Stomach (tissue), 9 donors: Measurements from ENCODE around the gene SMPD2. TPM values are rescaled to one million over a fixed set of nuclear protein-coding genes. Genes with fewer than 3 reads are reported as not detected.

Source experiments
- DNase-seq, 2 donors: peaks; one replicate each; pipeline versions ENCODE4 v3.0.0 to v3.0.0-alpha.2; 2013 to 2019
- H3K27ac ChIP-seq, 5 donors: fragments of 200-600 bp in 4 of 5; sonication (generic) in 4 of 5; one replicate each; pipeline ENCODE4 v1.5.1; 2013 to 2019; ENCODE audit warnings: mild to moderate bottlenecking in 1 of 5, moderate library complexity in 1 of 5
- H3K27me3 ChIP-seq, 3 donors: fragments of 200-600 bp; sonication (generic); one replicate each; pipeline ENCODE4 v1.5.1; 2017 to 2019; ENCODE audit warnings: mixed run types in 1 of 3
- H3K36me3 ChIP-seq, 4 donors: fragments of 200-600 bp; sonication (generic); 1 replicate in 3 of 4; 2 replicates in 1 of 4; pipeline ENCODE4 v1.5.1; 2016 to 2019
- H3K4me1 ChIP-seq, 4 donors: fragments of 200-600 bp; sonication (generic); one replicate each; pipeline ENCODE4 v1.5.1; 2016 to 2019
- H3K4me3 ChIP-seq, 4 donors: fragments of 200-600 bp; sonication (generic) in 3 of 4; one replicate each; pipeline ENCODE4 v1.5.1; 2016 to 2019; ENCODE audit warnings: mild to moderate bottlenecking in 1 of 4
- H3K9me3 ChIP-seq, 4 donors: fragments of 200-600 bp; sonication (generic); one replicate each; pipeline ENCODE4 v1.5.1; 2016 to 2019
- CTCF ChIP-seq, 7 experiments: fragments of 450-650 bp in 4 of 7; fragments of 200-600 bp in 3 of 7; sonication (generic) in 3 of 7; IDR thresholded peaks; one replicate each; pipeline ENCODE4 v1.5.1; 2016 to 2019; ENCODE audit warnings: antibody characterized with exemption in 7 of 7, control low read depth in 2 of 7, mild to moderate bottlenecking in 1 of 7
- EP300 ChIP-seq: sonication (generic); formaldehyde crosslinking; IDR thresholded peaks from one replicate; pipeline ENCODE4 v1.6.1; 2017; ENCODE audit warnings: antibody characterized with exemption
- POLR2A ChIP-seq, 4 donors: fragments of 450-650 bp; IDR thresholded peaks; one replicate each; pipeline ENCODE4 v1.6.1; 2016; ENCODE audit warnings: antibody characterized with exemption in 4 of 4, control low read depth in 2 of 4, mild to moderate bottlenecking in 1 of 4, moderate library complexity in 1 of 4
- POLR2AphosphoS5 ChIP-seq, 3 donors: sonication (generic); formaldehyde crosslinking; IDR thresholded peaks; one replicate each; pipeline ENCODE4 v1.6.1; 2016; ENCODE audit warnings: antibody characterized with exemption in 3 of 3
- WGBS, 5 donors: extraction: QIAGEN DNeasy Blood & Tissue Kit in 3 of 5; methylation state at CpG; one replicate each; pipeline versions ENCODE4 v1.1.5 to v1.1.7; 2013 to 2018; 5-methylcytosine and 5-hydroxymethylcytosine counted together
- intact Hi-C: fragments of 100-400 bp; cut with DNase I; formaldehyde crosslinking; loops from one replicate; pipeline ENCODE4 v1.15.1; 2023; ENCODE audit warnings: low total_unique reads
- polyA plus RNA-seq, 3 donors: library from polyadenylated mRNA; stranded (reverse); fragments of 200-250 nt; gene quantifications; one replicate each; pipeline ENCODE4 v1.2.3, GENCODE V29; 2013
- total RNA-seq, 5 donors: library from RNA; depleted of rRNA; stranded (reverse); fragments of >200 nt; gene quantifications; one replicate each; pipeline versions ENCODE4 v1.1.0 to v1.2.3, GENCODE V29; 2014 to 2016
- donor health status: healthy with polysubstance abuse.
- donor health status: Bipolar disorder and iron deficiency.
- donor health status: healthy.

Gene SMPD2
- total and polyA plus RNA-seq, 8 donors: 10.7 to 80.5 (median 17.4) TPM

GRCh38 chr6:109483735-109484057, 43.2 kb downstream of the SMPD2 start:
- H3K4me3 ChIP-seq: peak overlapping the region; percentile 93 to 99 (median 96)
- H3K9me3 ChIP-seq: no peaks in the 10 kb centered on the region
- WGBS, 5 donors: 1 to 2% (median 1%) methylated on average over 6 of the region's 6 CpGs
- TF ChIP-seq CTCF (IDR thresholded peaks at IDR 0.05): no peak
- no peak for TF ChIP-seq POLR2A (IDR thresholded peaks at IDR 0.05)
- no peak for TF ChIP-seq POLR2AphosphoS5 (IDR thresholded peaks at IDR 0.05)
- TF ChIP-seq EP300: no peak
- no peaks in the 10 kb centered on the region for H3K27me3 ChIP-seq
- peaks cover 8 to 14% (median 11%) of the 10 kb centered on the region in 4 donors for H3K36me3 ChIP-seq
- H3K4me1 ChIP-seq: peaks cover 33 to 50% (median 40%) of the 10 kb centered on the region in 4 donors
- intact Hi-C loops: no loop called here
- peak overlapping the region; percentile 54 to 92 (median 65) for H3K27ac ChIP-seq
- no peak for DNase-seq

DNA sequence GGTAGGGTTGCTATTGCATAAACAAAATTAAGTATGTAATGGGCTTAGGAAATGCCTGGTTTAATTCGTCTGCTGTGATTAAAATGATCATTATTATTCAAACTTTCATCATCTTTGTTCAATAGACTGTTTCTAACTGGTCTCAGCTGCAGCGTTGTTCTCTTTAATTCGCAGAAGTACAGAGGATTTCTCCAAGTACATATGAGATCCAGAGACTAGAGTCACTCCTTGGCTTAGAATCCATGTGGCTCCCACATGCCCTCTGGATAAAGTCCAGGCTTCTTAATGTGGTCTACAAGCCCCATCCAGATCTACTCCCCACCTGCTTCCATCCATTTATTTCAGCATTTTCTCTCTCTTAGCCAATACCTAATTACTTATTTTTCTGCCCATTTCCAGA, 43.6 kb downstream of the SMPD2 start:
- WGBS, 5 donors: 37 to 59% (median 48%) methylated on average over 3 of the region's 3 CpGs
- no peak for TF ChIP-seq POLR2AphosphoS5 (IDR thresholded peaks at IDR 0.05)
- TF ChIP-seq EP300: no peak
- no peak for TF ChIP-seq POLR2A (IDR thresholded peaks at IDR 0.05)
- no peak for TF ChIP-seq CTCF (IDR thresholded peaks at IDR 0.05)
- Histone ChIP-seq H3K4me3 (peak overlapping the region in 3 of 4 donors; percentile 93 to 99 (median 95)), H3K9me3 (no peaks in the 10 kb centered on the region), H3K36me3 (peaks cover 8 to 14% (median 11%) of the 10 kb centered on the region in 4 donors), H3K27me3 (no peaks in the 10 kb centered on the region), H3K27ac (peak overlapping the region in 4 of 5 donors; percentile 52 to 92 (median 72)), H3K4me1 (peaks cover 29 to 46% (median 37%) of the 10 kb centered on the region in 4 donors)
- DNase-seq: peak in 1 of 2 donors; percentile 47
- intact Hi-C loops: no loop called here

- 70 to 86% (median 77%) methylated on average over 3 of the region's 3 CpGs for WGBS, 5 donors
- no peaks in the 10 kb centered on the region for H3K27me3 ChIP-seq
- no peak for DNase-seq
- peaks cover 19 to 33% (median 25%) of the 10 kb centered on the region in 4 donors for H3K4me1 ChIP-seq
- no peak overlapping the region for H3K27ac ChIP-seq
- TF ChIP-seq POLR2A (IDR thresholded peaks at IDR 0.05) (no peak), EP300 (no peak), POLR2AphosphoS5 (IDR thresholded peaks at IDR 0.05) (no peak), CTCF (IDR thresholded peaks at IDR 0.05) (no peak)
- H3K4me3 ChIP-seq: no peak overlapping the region
- intact Hi-C loops: no loop called here
- H3K36me3 ChIP-seq: peaks cover 6 to 13% (median 10%) of the 10 kb centered on the region in 4 donors
- H3K9me3 ChIP-seq: no peaks in the 10 kb centered on the region
Measured at GRCh38 chr6:109485266-109485935, 44.9 kb downstream of the SMPD2 start.

DNA sequence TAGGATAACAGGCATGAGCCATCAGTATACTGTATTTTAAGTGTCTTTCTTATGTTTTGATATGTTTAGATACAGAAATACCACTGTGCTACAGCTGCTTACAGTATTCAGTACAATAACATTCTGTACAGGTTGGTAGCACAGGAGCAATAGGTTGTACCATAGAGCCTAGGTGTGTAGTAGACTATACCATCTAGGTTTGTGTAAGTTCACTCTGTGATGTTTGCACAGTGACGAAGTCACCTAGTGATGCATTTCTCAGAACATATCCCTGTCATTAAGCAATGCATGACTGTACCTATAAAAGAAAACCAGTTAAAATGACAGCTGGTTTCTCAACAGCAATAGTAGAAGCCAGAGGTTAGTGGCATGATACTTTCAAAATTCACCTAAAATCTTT, 45.5 kb downstream of the SMPD2 start:
- peak in 1 of 2 donors; percentile 36 for DNase-seq
- TF ChIP-seq POLR2A (IDR thresholded peaks at IDR 0.05): no peak
- peak in 1 of 3 donors; percentile 12 for TF ChIP-seq POLR2AphosphoS5 (IDR thresholded peaks at IDR 0.05)
- Histone ChIP-seq H3K4me3 (no peak overlapping the region), H3K27ac (no peak overlapping the region), H3K9me3 (no peaks in the 10 kb centered on the region), H3K27me3 (no peaks in the 10 kb centered on the region), H3K36me3 (peaks cover 0 to 7% (median 5%) of the 10 kb centered on the region in 4 donors), H3K4me1 (peaks cover 12 to 27% (median 18%) of the 10 kb centered on the region in 4 donors)
- 52 to 67% (median 63%) methylated on average over 1 of the region's 1 CpG for WGBS, 5 donors
- intact Hi-C loops: no loop called here

GRCh38 chr6:109488001-109488400, 47.5 kb downstream of the SMPD2 start:
- H3K4me3 ChIP-seq: no peak overlapping the region
- TF ChIP-seq POLR2AphosphoS5 (IDR thresholded peaks at IDR 0.05) (no peak), POLR2A (IDR thresholded peaks at IDR 0.05) (no peak), CTCF (IDR thresholded peaks at IDR 0.05) (no peak), EP300 (no peak)
- no peak for DNase-seq
- H3K27ac ChIP-seq: no peak overlapping the region
- H3K9me3 ChIP-seq: no peaks in the 10 kb centered on the region
- peaks cover 0 to 13% (median 5%) of the 10 kb centered on the region in 4 donors for H3K4me1 ChIP-seq
- intact Hi-C loops: no loop called here
- no peaks in the 10 kb centered on the region for H3K36me3 ChIP-seq
- H3K27me3 ChIP-seq: no peaks in the 10 kb centered on the region
